Activated T-helper 17 cell treated with anti-CD3 and anti-CD28 coated beads, Interleukin-2, amount 50 U/mL, for 72 hours (primary cell): ENCODE data around the gene SPTY2D1. TPM values are rescaled to one million over a fixed set of nuclear protein-coding genes. Genes with fewer than 3 reads are reported as not detected.

Experiments
- ATAC-seq: fragments of 150-1000 bp; cut with Tn5 transposase; replicated peaks from 2 replicates; pipeline ENCODE4 v1.10.0; 2021; ENCODE audit warnings: mild to moderate bottlenecking, moderate library complexity
- H3K27ac Mint-ChIP-seq: one replicate; pipeline ENCODE4 v1.8.0; 2022; ENCODE audit warnings: mixed read lengths
- H3K27me3 Mint-ChIP-seq: one replicate; pipeline ENCODE4 v1.8.0; 2022; ENCODE audit warnings: mixed read lengths
- H3K36me3 Mint-ChIP-seq: one replicate; pipeline ENCODE4 v1.8.0; 2022; ENCODE audit warnings: low read depth, mild to moderate bottlenecking, mixed read lengths
- H3K4me1 Mint-ChIP-seq: one replicate; pipeline ENCODE4 v1.8.0; 2022; ENCODE audit warnings: mixed read lengths
- H3K4me3 Mint-ChIP-seq: one replicate; pipeline ENCODE4 v1.8.0; 2022; ENCODE audit warnings: mild to moderate bottlenecking, mixed read lengths
- H3K9me3 Mint-ChIP-seq: one replicate; pipeline ENCODE4 v1.8.0; 2022; ENCODE audit warnings: mixed read lengths
- total RNA-seq, 2 donors: library from RNA; stranded (reverse); gene quantifications; one replicate each; pipeline ENCODE4 v1.2.3, GENCODE V29; 2022

SPTY2D1 gene
- total RNA-seq, 2 donors from 2014 or later = 33.8 to 34.5 TPM

DNA sequence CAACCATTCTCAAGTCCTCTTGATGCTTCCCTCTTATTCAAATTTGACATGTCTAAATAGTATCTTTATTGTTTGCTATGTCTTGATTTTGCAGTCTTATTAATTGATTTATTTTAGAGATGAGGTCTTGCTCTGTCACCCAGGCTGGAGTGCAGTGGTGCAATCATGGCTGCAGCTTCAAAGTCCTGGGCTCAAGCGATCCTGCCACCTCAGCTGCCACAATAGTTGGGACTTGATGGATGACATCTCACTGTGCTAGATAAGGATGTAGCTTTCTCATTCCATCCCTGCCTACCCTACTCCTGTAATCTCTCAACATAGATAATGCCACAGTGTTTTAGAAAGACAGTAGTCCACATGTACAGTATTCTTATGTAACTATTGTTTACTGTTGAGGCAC, 7.5 kb upstream of the SPTY2D1 start:
- H3K27ac Mint-ChIP-seq = no peak overlapping the region
- H3K27me3 Mint-ChIP-seq = no peaks in the 10 kb centered on the region
- no peaks in the 10 kb centered on the region for H3K9me3 Mint-ChIP-seq
- no peaks in the 10 kb centered on the region for H3K36me3 Mint-ChIP-seq
- H3K4me1 Mint-ChIP-seq = no peaks in the 10 kb centered on the region
- no peak overlapping the region for H3K4me3 Mint-ChIP-seq
- no peak for ATAC-seq

DNA sequence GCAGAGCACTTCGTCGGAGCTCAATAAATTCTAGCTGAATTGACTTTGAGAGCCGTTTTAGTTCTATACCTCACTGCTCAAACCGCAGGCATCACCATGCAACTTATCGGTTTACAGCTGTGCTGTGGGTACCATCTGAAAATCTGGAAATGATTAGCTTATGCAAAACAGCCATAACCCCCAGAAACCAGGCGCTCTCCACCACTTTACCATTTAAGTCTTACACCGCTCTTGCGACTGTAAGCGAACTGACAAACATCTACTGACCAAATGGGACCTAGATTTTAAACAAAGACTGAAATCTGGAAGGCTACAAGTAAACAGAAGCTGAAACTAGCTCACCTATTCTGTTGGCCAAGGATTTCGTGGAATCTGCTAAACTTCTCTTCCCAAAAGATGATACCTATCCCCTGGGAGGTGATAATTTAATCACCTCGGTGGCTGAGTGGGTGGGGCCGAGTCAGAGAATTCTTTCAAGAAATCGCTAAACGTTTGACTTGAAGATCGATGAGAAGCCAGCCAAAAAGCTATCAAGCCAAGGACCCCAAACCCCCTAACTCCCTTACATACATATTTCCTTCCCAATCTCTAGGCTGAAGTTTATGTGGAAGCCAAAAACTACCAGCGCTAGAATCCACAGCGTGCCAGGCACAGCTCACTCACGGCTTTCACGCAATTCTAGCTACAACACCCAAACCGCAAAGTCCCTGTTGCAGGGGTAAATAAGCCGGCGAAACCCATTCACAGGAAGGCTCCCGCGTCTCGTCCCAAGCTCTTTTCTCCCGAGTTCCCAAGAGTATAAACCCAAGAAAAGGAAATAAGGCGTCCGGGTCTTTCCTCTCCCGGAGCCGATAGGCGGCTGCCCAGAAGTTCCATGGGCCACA, 644 bp downstream of the SPTY2D1 start:
- peak; percentile 25 for ATAC-seq
- H3K36me3 Mint-ChIP-seq = peaks cover 32% of the 10 kb centered on the region
- peak overlapping the region; percentile 98 for H3K27ac Mint-ChIP-seq
- H3K9me3 Mint-ChIP-seq = no peaks in the 10 kb centered on the region
- H3K27me3 Mint-ChIP-seq = no peaks in the 10 kb centered on the region
- H3K4me3 Mint-ChIP-seq = peak overlapping the region; percentile 89
- H3K4me1 Mint-ChIP-seq = peaks cover 19% of the 10 kb centered on the region

DNA sequence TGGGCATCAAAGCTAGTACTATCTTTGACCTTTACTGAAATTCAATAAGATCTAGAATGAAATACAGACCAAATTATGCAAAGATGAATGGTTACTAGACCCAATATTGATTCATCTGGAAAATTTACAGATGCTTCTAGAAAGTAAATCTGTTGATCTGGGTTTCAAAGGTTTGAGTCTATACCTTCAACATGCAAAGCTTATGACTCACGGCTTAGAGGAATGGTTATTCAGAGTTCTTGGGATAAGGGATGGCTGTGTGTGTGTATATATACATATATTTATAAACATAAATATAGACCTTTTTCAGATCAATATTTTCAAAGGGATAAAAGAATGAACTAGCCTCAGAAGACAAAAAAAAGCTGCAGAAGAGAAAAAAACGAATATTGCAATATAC, 1.3 kb downstream of the SPTY2D1 start:
- no peak for ATAC-seq
- H3K27me3 Mint-ChIP-seq = no peaks in the 10 kb centered on the region
- peak overlapping the region; percentile 89 for H3K4me3 Mint-ChIP-seq
- H3K36me3 Mint-ChIP-seq = peaks cover 37% of the 10 kb centered on the region
- peaks cover 25% of the 10 kb centered on the region for H3K4me1 Mint-ChIP-seq
- peak overlapping the region; percentile 98 for H3K27ac Mint-ChIP-seq
- no peaks in the 10 kb centered on the region for H3K9me3 Mint-ChIP-seq

DNA sequence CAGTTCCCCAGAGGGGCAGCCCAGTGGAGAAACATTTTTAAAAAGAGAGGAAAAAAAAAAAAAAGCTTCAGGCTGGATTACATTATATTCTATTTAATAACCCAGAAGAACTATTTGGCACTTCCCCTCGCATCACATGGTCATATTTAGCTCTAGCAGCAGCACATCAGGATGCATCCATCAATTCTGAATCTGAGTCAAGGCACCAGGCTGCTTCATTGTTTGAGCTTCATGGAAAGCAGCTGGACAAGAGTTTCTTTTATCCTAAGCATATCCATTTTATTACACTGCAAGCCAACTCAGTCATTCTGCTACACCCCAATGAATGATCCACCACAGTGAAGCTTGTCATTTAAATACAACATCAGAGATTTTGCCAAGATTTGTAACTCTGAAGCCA, 10.0 kb downstream of the SPTY2D1 start:
- H3K9me3 Mint-ChIP-seq = peaks cover 4% of the 10 kb centered on the region
- no peaks in the 10 kb centered on the region for H3K27me3 Mint-ChIP-seq
- H3K36me3 Mint-ChIP-seq = peaks cover 36% of the 10 kb centered on the region
- H3K4me3 Mint-ChIP-seq = no peak overlapping the region
- H3K4me1 Mint-ChIP-seq = peaks cover 29% of the 10 kb centered on the region
- ATAC-seq = no peak
- no peak overlapping the region for H3K27ac Mint-ChIP-seq

DNA sequence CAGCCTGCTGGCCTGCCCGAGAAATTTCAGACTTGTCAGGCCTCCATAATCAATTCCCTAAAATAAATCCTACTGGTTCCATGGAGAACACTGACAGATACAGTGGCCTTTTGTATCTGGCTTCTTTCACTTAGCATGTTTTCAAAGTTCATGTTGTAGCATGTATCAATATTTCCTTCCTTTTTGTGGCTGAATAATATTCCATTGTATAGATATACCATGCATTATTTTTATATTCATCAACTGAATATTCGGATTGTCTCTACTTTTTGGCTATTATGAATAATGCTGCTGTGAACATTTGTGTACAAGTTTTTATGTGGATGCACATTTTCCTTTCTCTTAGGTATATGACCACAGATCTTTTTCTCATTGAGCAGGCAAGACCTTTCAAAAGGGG, 10.4 kb downstream of the SPTY2D1 start:
- Mint-ChIP-seq H3K4me3 (no peak overlapping the region), H3K27ac (no peak overlapping the region), H3K4me1 (peaks cover 31% of the 10 kb centered on the region), H3K36me3 (peaks cover 32% of the 10 kb centered on the region), H3K9me3 (peaks cover 4% of the 10 kb centered on the region), H3K27me3 (no peaks in the 10 kb centered on the region)
- ATAC-seq = no peak

DNA sequence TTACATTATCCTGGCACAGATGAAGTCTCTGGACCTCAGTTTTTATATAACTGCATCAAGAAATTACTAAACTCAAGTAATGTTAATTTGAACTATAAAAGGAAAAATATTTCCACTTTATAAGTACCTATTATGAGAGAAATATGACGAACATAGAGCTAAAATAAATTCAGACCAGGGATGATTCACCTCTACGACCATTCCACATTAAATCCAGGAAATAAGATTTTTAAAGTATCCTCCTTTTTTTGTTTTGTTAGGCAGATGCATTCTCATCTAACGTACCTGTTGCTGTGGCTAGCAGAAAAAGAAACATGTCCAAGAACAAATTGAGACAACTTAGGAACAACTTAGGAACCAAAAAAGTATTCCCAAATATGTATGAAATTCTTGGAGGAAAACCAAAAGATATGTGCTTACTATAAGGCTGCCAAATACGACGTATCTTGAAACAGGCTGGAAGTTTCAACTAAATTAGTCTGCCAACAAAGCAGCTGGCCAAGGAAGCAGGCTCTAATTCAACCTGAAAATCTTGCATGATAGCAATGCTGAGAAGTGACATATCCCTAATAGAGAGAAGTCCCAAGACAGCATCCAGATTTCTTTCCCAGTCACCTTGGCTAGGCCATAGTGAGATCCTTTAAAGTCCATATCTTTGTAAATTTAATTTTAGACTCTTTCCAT, 15.7 kb downstream of the SPTY2D1 start:
- no peak for ATAC-seq
- H3K27me3 Mint-ChIP-seq = no peaks in the 10 kb centered on the region
- no peaks in the 10 kb centered on the region for H3K9me3 Mint-ChIP-seq
- peak overlapping the region; percentile 75 for H3K4me3 Mint-ChIP-seq
- peaks cover 37% of the 10 kb centered on the region for H3K4me1 Mint-ChIP-seq
- H3K36me3 Mint-ChIP-seq = peaks cover 41% of the 10 kb centered on the region
- peak overlapping the region; percentile 86 for H3K27ac Mint-ChIP-seq

DNA sequence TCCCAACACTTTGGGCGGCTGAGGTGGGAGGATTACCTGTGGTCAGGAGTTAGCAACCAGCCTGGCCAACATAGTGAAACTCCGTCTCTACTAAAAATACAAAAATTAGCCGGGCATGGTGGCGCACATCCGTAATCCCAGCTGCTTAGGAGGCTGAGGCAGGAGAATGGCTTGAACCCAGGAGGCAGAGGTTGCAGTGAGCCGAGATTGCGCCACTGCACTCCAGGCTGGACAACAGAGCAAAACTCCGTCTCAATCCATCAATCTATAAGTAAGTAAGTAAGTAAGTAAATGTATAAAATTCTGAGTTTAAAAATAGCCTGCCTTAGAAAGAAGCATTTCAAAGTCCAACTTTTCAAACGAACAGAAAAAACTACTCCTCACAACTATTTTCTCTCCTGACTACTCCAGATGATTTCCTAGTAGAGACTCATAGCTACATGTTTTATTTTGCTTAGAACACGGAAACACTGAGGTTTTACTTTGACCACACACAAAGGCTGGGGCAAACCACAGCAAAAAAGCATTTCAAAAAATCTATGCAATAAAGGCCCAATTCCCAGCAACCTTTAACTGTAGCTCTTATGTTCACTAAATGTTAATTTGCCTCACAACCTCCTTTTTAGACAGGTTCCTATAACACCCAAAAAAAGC, 16.3 kb downstream of the SPTY2D1 start:
- Mint-ChIP-seq H3K9me3 (no peaks in the 10 kb centered on the region), H3K36me3 (peaks cover 48% of the 10 kb centered on the region), H3K27me3 (no peaks in the 10 kb centered on the region), H3K27ac (peak overlapping the region; percentile 86), H3K4me3 (peak overlapping the region; percentile 75), H3K4me1 (peaks cover 37% of the 10 kb centered on the region)
- ATAC-seq = peak; percentile 76

DNA sequence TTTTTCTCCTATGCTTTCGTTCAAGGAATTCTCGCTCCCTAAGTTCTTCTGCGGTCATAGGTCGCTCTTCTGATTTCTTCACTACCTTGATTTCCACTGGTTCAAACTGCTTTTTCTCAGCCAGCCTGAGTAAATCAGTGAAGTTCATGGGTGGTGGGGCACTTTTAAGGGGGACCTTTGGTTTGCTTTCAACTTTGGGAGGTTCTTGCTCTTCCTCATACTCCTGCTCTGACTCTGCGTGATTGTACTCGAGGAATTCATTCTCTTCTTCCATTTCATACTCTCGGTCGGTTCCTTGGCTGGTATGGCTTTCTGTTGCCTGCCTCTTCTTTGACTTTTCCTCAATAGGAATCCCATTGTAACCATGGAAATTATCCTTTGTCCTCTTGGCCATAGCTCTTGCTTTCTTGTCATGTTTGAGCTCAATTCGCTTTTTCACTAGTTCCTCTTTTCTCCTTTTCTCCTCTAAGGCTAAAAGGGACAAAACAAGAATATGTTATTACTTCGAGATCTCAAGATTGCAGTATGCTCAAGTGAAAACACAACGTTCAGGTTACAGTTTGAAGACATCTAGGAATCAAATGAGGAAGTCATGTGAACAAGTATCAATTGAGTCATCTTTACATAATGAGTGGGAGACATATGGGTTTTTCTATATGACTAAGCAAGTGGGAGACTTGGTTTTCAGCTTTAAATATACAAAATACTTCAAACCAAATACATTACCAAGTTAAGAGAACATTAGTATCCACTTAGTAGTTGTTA, 18.3 kb downstream of the SPTY2D1 start:
- H3K36me3 Mint-ChIP-seq = peaks cover 66% of the 10 kb centered on the region
- peak overlapping the region; percentile 79 for H3K27ac Mint-ChIP-seq
- peak; percentile 85 for ATAC-seq
- peak overlapping the region; percentile 75 for H3K4me3 Mint-ChIP-seq
- no peaks in the 10 kb centered on the region for H3K27me3 Mint-ChIP-seq
- no peaks in the 10 kb centered on the region for H3K9me3 Mint-ChIP-seq
- peaks cover 33% of the 10 kb centered on the region for H3K4me1 Mint-ChIP-seq

DNA sequence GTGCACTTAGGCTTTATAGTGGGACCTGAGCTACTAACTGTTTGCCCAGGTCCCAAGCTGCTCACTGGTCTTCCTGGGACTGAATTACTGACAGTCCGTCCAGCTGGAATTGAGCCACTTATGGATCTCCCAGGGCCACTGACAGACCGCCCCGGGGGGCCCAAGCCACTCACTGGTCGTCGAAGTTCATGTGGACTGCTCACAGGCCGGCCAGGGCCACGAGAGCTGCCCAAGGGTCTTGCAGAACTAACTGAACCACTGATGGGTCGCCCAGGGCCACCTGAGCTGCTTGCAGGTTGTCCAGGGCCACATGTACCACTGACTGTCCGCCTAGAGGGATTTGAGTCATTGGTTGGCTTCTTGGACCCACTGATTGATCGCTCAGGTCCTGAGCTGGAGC, 19.5 kb downstream of the SPTY2D1 start:
- H3K4me3 Mint-ChIP-seq = peak overlapping the region; percentile 7
- peaks cover 78% of the 10 kb centered on the region for H3K36me3 Mint-ChIP-seq
- H3K4me1 Mint-ChIP-seq = peaks cover 33% of the 10 kb centered on the region
- no peaks in the 10 kb centered on the region for H3K9me3 Mint-ChIP-seq
- ATAC-seq = no peak
- no peaks in the 10 kb centered on the region for H3K27me3 Mint-ChIP-seq
- H3K27ac Mint-ChIP-seq = no peak overlapping the region

DNA sequence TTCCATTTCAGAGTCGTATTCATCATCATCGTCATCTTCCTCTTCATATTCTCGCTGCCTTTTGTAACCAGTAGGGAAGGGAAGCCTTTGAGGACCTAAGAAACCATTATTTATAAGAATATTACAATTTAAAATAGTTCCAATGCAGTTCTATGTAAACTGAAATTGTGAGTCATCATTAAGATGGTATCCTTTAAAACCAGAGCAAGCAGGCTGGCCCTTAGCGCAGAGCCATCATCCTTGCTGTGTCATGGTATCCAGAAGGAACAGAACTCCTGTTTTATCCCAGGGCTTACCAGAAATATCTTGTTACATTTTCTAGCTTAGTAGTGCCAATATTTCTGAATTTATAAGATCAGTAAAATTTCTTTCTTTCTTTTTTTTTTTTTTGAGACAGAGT, 21.7 kb downstream of the SPTY2D1 start:
- H3K27ac Mint-ChIP-seq = no peak overlapping the region
- H3K27me3 Mint-ChIP-seq = no peaks in the 10 kb centered on the region
- no peak for ATAC-seq
- H3K36me3 Mint-ChIP-seq = peaks cover 94% of the 10 kb centered on the region
- peaks cover 18% of the 10 kb centered on the region for H3K4me1 Mint-ChIP-seq
- no peaks in the 10 kb centered on the region for H3K9me3 Mint-ChIP-seq
- H3K4me3 Mint-ChIP-seq = no peak overlapping the region

DNA sequence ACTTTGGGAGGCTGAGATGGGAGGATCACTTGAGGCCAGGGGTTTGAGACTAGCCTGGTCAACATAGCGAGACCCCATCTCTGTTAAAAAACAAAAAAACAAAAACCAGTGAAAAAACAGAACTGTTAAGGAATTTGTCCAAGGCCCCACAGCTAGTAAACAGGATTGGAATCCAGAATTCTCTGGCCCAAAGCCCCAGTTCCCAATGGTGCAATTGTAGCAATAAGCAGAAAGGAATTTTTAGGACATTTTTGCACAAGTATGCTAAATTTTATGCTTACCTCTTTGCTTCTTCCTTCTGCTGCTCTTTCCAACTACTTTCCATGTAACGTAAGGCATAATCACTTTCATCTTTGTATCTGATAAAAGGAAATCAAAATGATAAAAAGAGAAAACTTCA, 22.9 kb downstream of the SPTY2D1 start:
- Mint-ChIP-seq H3K4me1 (peaks cover 12% of the 10 kb centered on the region), H3K27ac (no peak overlapping the region), H3K4me3 (no peak overlapping the region), H3K27me3 (no peaks in the 10 kb centered on the region), H3K9me3 (no peaks in the 10 kb centered on the region), H3K36me3 (peaks cover 98% of the 10 kb centered on the region)
- no peak for ATAC-seq

DNA sequence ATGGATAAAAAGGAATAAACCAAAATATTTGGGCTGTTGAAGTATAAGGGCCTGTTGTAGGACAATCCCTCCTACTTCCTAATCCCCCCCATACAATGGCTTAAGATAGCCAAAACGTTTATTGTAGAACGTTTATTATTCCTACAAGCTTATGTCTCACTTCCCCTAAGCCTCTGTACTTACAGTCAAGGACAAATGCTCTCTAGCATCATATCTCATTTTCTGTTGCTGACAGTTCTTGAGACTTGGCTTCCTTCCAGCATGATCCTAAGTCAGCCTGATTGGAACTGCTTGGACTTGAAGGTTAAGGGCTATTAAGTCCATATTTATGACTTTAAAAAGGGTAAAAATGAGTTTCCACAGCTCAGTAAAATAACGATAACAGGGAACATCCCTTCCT, 25.8 kb downstream of the SPTY2D1 start:
- no peaks in the 10 kb centered on the region for H3K4me1 Mint-ChIP-seq
- peaks cover 83% of the 10 kb centered on the region for H3K36me3 Mint-ChIP-seq
- no peak overlapping the region for H3K27ac Mint-ChIP-seq
- no peak overlapping the region for H3K4me3 Mint-ChIP-seq
- H3K27me3 Mint-ChIP-seq = no peaks in the 10 kb centered on the region
- no peaks in the 10 kb centered on the region for H3K9me3 Mint-ChIP-seq
- no peak for ATAC-seq

DNA sequence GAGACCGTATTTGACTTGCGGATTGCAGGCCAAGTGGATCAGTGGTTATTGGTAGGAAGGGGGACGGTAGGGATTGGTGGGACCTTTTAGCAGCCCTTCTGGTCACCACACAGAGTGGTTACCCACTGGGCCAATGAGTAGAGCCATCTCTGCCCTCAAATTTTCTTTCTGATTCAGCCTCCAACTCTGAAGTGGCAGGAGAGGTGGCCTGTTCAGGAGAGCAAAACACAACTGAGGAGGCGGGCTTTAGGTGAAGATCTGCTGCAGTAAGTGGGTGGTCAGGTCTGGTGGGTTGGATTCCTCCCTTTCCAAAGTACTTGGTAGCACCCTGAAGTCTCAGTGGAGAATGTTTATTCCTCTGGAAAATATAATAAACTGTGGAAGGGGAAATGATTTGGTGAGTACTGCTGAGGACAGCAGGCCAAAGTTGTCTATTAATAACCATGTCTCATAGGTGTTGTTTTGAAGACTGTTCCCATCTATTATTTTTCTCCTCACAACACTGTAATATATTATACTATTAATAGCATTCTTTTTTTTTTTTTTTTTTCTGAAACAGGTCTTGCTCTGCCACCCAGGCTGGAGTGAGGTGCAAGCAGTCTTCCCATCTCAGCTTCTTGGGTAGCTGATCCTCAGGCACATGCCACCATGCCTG, 33.1 kb downstream of the SPTY2D1 start:
- H3K27me3 Mint-ChIP-seq = no peaks in the 10 kb centered on the region
- no peak for ATAC-seq
- H3K4me1 Mint-ChIP-seq = no peaks in the 10 kb centered on the region
- H3K4me3 Mint-ChIP-seq = no peak overlapping the region
- peaks cover 12% of the 10 kb centered on the region for H3K36me3 Mint-ChIP-seq
- no peak overlapping the region for H3K27ac Mint-ChIP-seq
- H3K9me3 Mint-ChIP-seq = no peaks in the 10 kb centered on the region

DNA sequence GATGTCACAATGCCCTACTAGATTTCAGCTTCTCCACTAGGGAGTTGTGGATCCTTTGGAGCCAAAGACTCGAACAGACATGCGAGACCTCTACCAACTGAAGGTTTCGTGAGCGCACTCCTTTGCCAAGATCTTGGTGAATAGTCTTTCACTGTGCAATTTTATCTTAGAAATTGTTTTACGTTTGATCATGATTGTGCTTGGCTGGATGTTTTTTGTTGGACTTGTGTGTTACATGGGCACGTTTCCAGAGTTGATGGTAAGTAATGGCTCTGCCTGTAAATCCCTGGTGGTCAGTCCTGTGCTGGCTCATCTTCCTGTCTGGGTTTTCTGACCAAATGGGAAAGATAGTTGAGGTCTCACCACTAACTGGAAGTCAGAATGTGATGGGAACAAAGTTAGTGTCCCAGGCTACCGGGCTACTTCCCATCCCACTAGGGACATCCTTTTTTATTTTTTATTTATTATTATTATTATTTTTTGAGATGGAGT, 34.4 kb downstream of the SPTY2D1 start, which contains the start of gene MISFA:
Gene MISFA, plus strand, starts transcription at position 51 of the 492 bp plus-strand sequence. Its CDS starts 140 bp downstream, at position 191.
- Mint-ChIP-seq H3K9me3 (no peaks in the 10 kb centered on the region), H3K27me3 (no peaks in the 10 kb centered on the region), H3K36me3 (no peaks in the 10 kb centered on the region), H3K4me1 (no peaks in the 10 kb centered on the region), H3K27ac (no peak within 1 kb of the TSS), H3K4me3 (no peak within 1 kb of the TSS)
- ATAC-seq = no peak
